Progenitor cell of endocrine pancreas (in vitro differentiated cells): ENCODE measurements around the gene FLYWCH1. TPM values are rescaled to one million over a fixed set of nuclear protein-coding genes. Genes with fewer than 3 reads are reported as not detected.
A peak's percentile ranks its signal among the peaks of the same experiment; 100 is the strongest.
"Not testable (repeated sequence)": the region's sequence is repeated elsewhere in the genome, so short reads cannot be mapped to it uniquely, and the experiment has no call there.

ENCODE experiments used
- DNase-seq: peaks from one replicate; pipeline ENCODE4 v3.0.0; 2021; ENCODE audit warnings: low spot score; ENCODE audit not compliant: unreplicated experiment
- H3K27ac Mint-ChIP-seq: 2 replicates; pipeline ENCODE4 v1.8.0; 2021; ENCODE audit warnings: mild to moderate bottlenecking, moderate library complexity, mixed read lengths
- H3K27me3 Mint-ChIP-seq: 2 replicates; pipeline ENCODE4 v1.8.0; 2021; ENCODE audit warnings: mixed read lengths
- H3K36me3 Mint-ChIP-seq: 2 replicates; pipeline ENCODE4 v1.8.0; 2022; ENCODE audit warnings: mixed read lengths; ENCODE audit not compliant: insufficient read depth
- H3K4me1 Mint-ChIP-seq: 2 replicates; pipeline ENCODE4 v1.8.0; 2021; ENCODE audit warnings: low read depth, mixed read lengths
- H3K4me3 Mint-ChIP-seq: 2 replicates; pipeline ENCODE4 v1.8.0; 2021; ENCODE audit warnings: low read depth, mild to moderate bottlenecking, moderate library complexity, mixed read lengths
- H3K9me3 Mint-ChIP-seq: 2 replicates; pipeline ENCODE4 v1.8.0; 2021; ENCODE audit warnings: low read depth, mixed read lengths
- CTCF ChIP-seq: fragments of 200-600 bp; sonication (generic); IDR thresholded peaks from one replicate; pipeline ENCODE4 v1.5.0; 2021; ENCODE audit warnings: antibody characterized with exemption, mild to moderate bottlenecking; ENCODE audit not compliant: unreplicated experiment
- total RNA-seq: library from RNA; stranded (reverse); gene quantifications from 2 replicates; pipeline ENCODE4 v1.2.1, GENCODE V29; 2021

FLYWCH1 gene
- total RNA-seq, 1 donor from 2014 or later: 19.5 TPM

- Mint-ChIP-seq H3K27me3 (peaks cover 3% of the 10 kb centered on the region), H3K36me3 (peaks cover 4% of the 10 kb centered on the region), H3K27ac (no peak overlapping the region), H3K4me1 (peaks cover 24% of the 10 kb centered on the region), H3K9me3 (no peaks in the 10 kb centered on the region), H3K4me3 (no peak overlapping the region)
- no peak for DNase-seq
- no peak for TF ChIP-seq CTCF
Observed at GRCh38 chr16:2925951-2926649, 14.4 kb downstream of the FLYWCH1 start.

GRCh38 chr16:2926650-2926999 is 14.9 kb downstream of the FLYWCH1 start:
- Mint-ChIP-seq H3K4me3 (no peak overlapping the region), H3K27ac (no peak overlapping the region)

GRCh38 chr16:2927010-2927646 is 15.4 kb downstream of the FLYWCH1 start:
- H3K4me3 Mint-ChIP-seq: no peak overlapping the region
- peak; percentile 94 for TF ChIP-seq CTCF
- DNase-seq: peak; percentile 66
- peaks cover 3% of the 10 kb centered on the region for H3K27me3 Mint-ChIP-seq
- peaks cover 24% of the 10 kb centered on the region for H3K4me1 Mint-ChIP-seq
- H3K9me3 Mint-ChIP-seq: no peaks in the 10 kb centered on the region
- H3K36me3 Mint-ChIP-seq: peaks cover 4% of the 10 kb centered on the region
- peak overlapping the region; percentile 85 for H3K27ac Mint-ChIP-seq

More at GRCh38 chr16:2926650-2926999, 14.9 kb downstream of the FLYWCH1 start:
- DNase-seq: no peak
- TF ChIP-seq CTCF: no peak
- Mint-ChIP-seq H3K9me3 (no peaks in the 10 kb centered on the region), H3K27me3 (peaks cover 3% of the 10 kb centered on the region), H3K36me3 (peaks cover 4% of the 10 kb centered on the region), H3K4me1 (peaks cover 24% of the 10 kb centered on the region)

GRCh38 chr16:2928151-2928550 is 16.4 kb downstream of the FLYWCH1 start:
- H3K27me3 Mint-ChIP-seq, H3K36me3 Mint-ChIP-seq, H3K4me3 Mint-ChIP-seq, DNase-seq, H3K9me3 Mint-ChIP-seq: not testable (repeated sequence)
- peak overlapping the region; percentile 74 for H3K27ac Mint-ChIP-seq
- peaks cover 24% of the 10 kb centered on the region for H3K4me1 Mint-ChIP-seq

- DNase-seq: no peak
- Mint-ChIP-seq H3K9me3 (no peaks in the 10 kb centered on the region), H3K36me3 (no peaks in the 10 kb centered on the region), H3K27me3 (peaks cover 3% of the 10 kb centered on the region), H3K4me3 (no peak overlapping the region), H3K4me1 (peaks cover 24% of the 10 kb centered on the region), H3K27ac (peak overlapping the region; percentile 74)
- no peak for TF ChIP-seq CTCF
Observed at GRCh38 chr16:2928796-2929195, 17.1 kb downstream of the FLYWCH1 start.

- TF ChIP-seq CTCF: no peak
- Mint-ChIP-seq H3K27ac (no peak overlapping the region), H3K4me3 (no peak overlapping the region), H3K9me3 (no peaks in the 10 kb centered on the region), H3K27me3 (peaks cover 3% of the 10 kb centered on the region), H3K4me1 (peaks cover 24% of the 10 kb centered on the region), H3K36me3 (peaks cover 4% of the 10 kb centered on the region)
- no peak for DNase-seq
Observed at GRCh38 chr16:2929693-2930092, 18.0 kb downstream of the FLYWCH1 start.
